ENCODE results near the gene MYO7A. TPM values are rescaled to one million over a fixed set of nuclear protein-coding genes. Genes with fewer than 3 reads are reported as not detected.

MYO7A gene
- polyA plus RNA-seq, 1 donor (not counting 4 experiments of a cell fraction or from before 2014, with no cell fraction given): 0.75 TPM

DNA sequence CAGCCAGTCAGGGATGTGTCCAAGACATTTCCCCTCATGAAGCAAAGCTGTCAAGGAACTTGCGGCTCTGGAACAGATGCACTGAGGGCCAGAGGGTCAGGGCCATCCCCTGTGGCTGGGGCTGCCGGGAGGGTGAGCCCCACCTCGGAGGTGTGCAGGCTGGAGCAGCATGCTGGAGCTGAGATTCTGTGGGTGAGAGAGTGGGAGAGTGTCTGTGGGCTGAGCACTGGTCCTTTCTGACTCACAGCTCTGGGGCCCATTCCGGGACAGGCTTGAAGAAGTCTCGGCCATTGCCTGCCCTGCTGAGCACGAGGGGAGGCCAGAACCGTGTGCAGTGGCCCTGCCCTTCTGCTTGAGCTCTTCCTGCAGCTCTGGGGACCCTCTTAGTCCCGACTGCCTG, 23.3 kb upstream of the MYO7A start:
- Histone ChIP-seq H3K9me1 (ENCODE audit: control insufficient read depth, extremely low read depth, insufficient read depth, low read length) (no peaks in the 10 kb centered on the region), H3K4me1 (ENCODE audit: control insufficient read depth, extremely low read depth, insufficient read depth, low read length) (no peaks in the 10 kb centered on the region), H4K20me1 (ENCODE audit: control insufficient read depth, extremely low read depth, insufficient read depth, low read length) (no peaks in the 10 kb centered on the region), H2AFZ (ENCODE audit: control insufficient read depth, low read length) (no peak overlapping the region), H3K4me2 (ENCODE audit: control insufficient read depth, extremely low read depth, insufficient read depth, low read depth, low read length) (no peak overlapping the region), H3K9me3 (ENCODE audit: control insufficient read depth, low read depth, low read length) (no peaks in the 10 kb centered on the region), H3K4me3 (ENCODE audit: control insufficient read depth in 2 of 3, extremely low read depth in 1 of 3, insufficient read depth in 2 of 3, low read depth in 1 of 3, low read length in 3 of 3) (no peak overlapping the region), H3K27ac (ENCODE audit: control insufficient read depth, insufficient read depth, low read length) (no peak overlapping the region), H3K27me3 (ENCODE audit: control insufficient read depth, extremely low read depth, insufficient read depth, low read length) (peaks cover 3% of the 10 kb centered on the region), H3K79me2 (ENCODE audit: control insufficient read depth, insufficient read depth, low read length) (no peaks in the 10 kb centered on the region), H3K36me3 (ENCODE audit: control insufficient read depth in 2 of 2, extremely low read depth in 1 of 2, insufficient read depth in 2 of 2, low read length in 2 of 2) (no peaks in the 10 kb centered on the region), H3K9ac (ENCODE audit: control insufficient read depth, extremely low read depth, insufficient read depth, low read length) (no peak overlapping the region)
- DNase-seq (ENCODE audit: low read depth, low spot score) (no peak), FAIRE-seq (no peak)
- dilution Hi-C loops (cut with MboI; ENCODE audit: extremely low pct_ligation_motif_present, low sequenced_read_pairs): no loop called here
- TF ChIP-seq, protein P1, sequence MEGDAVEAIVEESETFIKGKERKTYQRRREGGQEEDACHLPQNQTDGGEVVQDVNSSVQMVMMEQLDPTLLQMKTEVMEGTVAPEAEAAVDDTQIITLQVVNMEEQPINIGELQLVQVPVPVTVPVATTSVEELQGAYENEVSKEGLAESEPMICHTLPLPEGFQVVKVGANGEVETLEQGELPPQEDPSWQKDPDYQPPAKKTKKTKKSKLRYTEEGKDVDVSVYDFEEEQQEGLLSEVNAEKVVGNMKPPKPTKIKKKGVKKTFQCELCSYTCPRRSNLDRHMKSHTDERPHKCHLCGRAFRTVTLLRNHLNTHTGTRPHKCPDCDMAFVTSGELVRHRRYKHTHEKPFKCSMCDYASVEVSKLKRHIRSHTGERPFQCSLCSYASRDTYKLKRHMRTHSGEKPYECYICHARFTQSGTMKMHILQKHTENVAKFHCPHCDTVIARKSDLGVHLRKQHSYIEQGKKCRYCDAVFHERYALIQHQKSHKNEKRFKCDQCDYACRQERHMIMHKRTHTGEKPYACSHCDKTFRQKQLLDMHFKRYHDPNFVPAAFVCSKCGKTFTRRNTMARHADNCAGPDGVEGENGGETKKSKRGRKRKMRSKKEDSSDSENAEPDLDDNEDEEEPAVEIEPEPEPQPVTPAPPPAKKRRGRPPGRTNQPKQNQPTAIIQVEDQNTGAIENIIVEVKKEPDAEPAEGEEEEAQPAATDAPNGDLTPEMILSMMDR (optimal IDR thresholded peaks at IDR 0.05 in 1 of 3, IDR thresholded peaks at IDR 0.05 in 1 of 3, conservative IDR thresholded peaks at IDR 0.05 in 1 of 3; ENCODE audit: extremely low read depth in 1 of 3, insufficient read depth in 2 of 3, low read length in 3 of 3): no peak
- TF ChIP-seq EZH2 (IDR thresholded peaks at IDR 0.05; ENCODE audit: low read length): no peak

DNA sequence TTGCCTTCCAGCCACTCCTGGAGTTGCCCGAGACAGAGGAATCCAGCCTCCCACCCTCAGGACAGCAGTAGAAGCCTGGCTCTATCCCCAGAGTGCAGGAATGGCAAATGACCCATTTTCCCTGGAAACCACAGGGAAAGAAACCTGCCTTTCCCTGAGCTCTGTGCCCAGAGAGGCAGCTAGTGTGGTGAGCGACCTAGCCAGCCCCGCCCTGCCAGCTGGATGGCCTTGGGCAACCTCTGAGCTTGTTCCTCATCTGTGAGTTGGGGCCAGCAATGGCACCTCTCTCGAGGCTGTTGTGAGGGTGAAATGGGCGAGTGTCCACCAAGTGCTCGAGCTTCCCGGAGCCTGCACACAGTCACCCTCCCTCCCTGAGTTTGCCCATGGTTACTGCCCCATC, 21.7 kb upstream of the MYO7A start:
- Histone ChIP-seq H3K27ac (ENCODE audit: control insufficient read depth, insufficient read depth, low read length) (no peak overlapping the region), H3K79me2 (ENCODE audit: control insufficient read depth, insufficient read depth, low read length) (no peaks in the 10 kb centered on the region), H3K9ac (ENCODE audit: control insufficient read depth, extremely low read depth, insufficient read depth, low read length) (no peak overlapping the region), H3K36me3 (ENCODE audit: control insufficient read depth in 2 of 2, extremely low read depth in 1 of 2, insufficient read depth in 2 of 2, low read length in 2 of 2) (no peaks in the 10 kb centered on the region), H3K4me3 (ENCODE audit: control insufficient read depth in 2 of 3, extremely low read depth in 1 of 3, insufficient read depth in 2 of 3, low read depth in 1 of 3, low read length in 3 of 3) (no peak overlapping the region), H3K9me3 (ENCODE audit: control insufficient read depth, low read depth, low read length) (no peaks in the 10 kb centered on the region), H2AFZ (ENCODE audit: control insufficient read depth, low read length) (no peak overlapping the region), H3K27me3 (ENCODE audit: control insufficient read depth, extremely low read depth, insufficient read depth, low read length) (peaks cover 3% of the 10 kb centered on the region), H3K4me2 (ENCODE audit: control insufficient read depth, extremely low read depth, insufficient read depth, low read depth, low read length) (no peak overlapping the region), H3K4me1 (ENCODE audit: control insufficient read depth, extremely low read depth, insufficient read depth, low read length) (no peaks in the 10 kb centered on the region), H4K20me1 (ENCODE audit: control insufficient read depth, extremely low read depth, insufficient read depth, low read length) (no peaks in the 10 kb centered on the region), H3K9me1 (ENCODE audit: control insufficient read depth, extremely low read depth, insufficient read depth, low read length) (no peaks in the 10 kb centered on the region)
- DNase-seq (ENCODE audit: low read depth, low spot score) (no peak), FAIRE-seq (no peak)
- TF ChIP-seq EZH2 (IDR thresholded peaks at IDR 0.05; ENCODE audit: low read length): no peak
- TF ChIP-seq, protein P1 (optimal IDR thresholded peaks at IDR 0.05 in 1 of 3, IDR thresholded peaks at IDR 0.05 in 1 of 3, conservative IDR thresholded peaks at IDR 0.05 in 1 of 3; ENCODE audit: extremely low read depth in 1 of 3, insufficient read depth in 2 of 3, low read length in 3 of 3): no peak
- dilution Hi-C loops (cut with MboI; ENCODE audit: extremely low pct_ligation_motif_present, low sequenced_read_pairs): no loop called here

Measured in keratinocyte (primary cell).